Mesothelial cell of epicardium (in vitro differentiated cells): Measurements from ENCODE around the gene BATF3. TPM values are rescaled to one million over a fixed set of nuclear protein-coding genes. Genes with fewer than 3 reads are reported as not detected.

ENCODE experiments used
- DNase-seq, 2 experiments: peaks; one replicate each; pipeline ENCODE4 v3.0.0; 2021; ENCODE audit warnings: low spot score in 2 of 2; ENCODE audit not compliant: unreplicated experiment in 2 of 2
- H3K27ac Mint-ChIP-seq: 2 replicates; pipeline ENCODE4 v1.8.0; 2021; ENCODE audit warnings: mixed read lengths
- H3K27me3 Mint-ChIP-seq: 2 replicates; pipeline ENCODE4 v1.8.0; 2021; ENCODE audit warnings: low read depth, mixed read lengths
- H3K36me3 Mint-ChIP-seq: 2 replicates; pipeline ENCODE4 v1.8.0; 2021; ENCODE audit warnings: mixed read lengths
- H3K4me1 Mint-ChIP-seq: 2 replicates; pipeline ENCODE4 v1.8.0; 2021; ENCODE audit warnings: mixed read lengths
- H3K4me3 Mint-ChIP-seq: 2 replicates; pipeline ENCODE4 v1.8.0; 2021; ENCODE audit warnings: mild to moderate bottlenecking, moderate library complexity, mixed read lengths
- H3K9me3 Mint-ChIP-seq: 2 replicates; pipeline ENCODE4 v1.8.0; 2021; ENCODE audit warnings: mixed read lengths
- CTCF ChIP-seq: fragments of 200-600 bp; sonication (generic); IDR thresholded peaks from one replicate; pipeline ENCODE4 v1.5.0; 2021; ENCODE audit warnings: antibody characterized with exemption; ENCODE audit not compliant: unreplicated experiment
- total RNA-seq: library from RNA; stranded (reverse); gene quantifications from 3 replicates; pipeline ENCODE4 v1.2.1, GENCODE V29; 2021

BATF3 gene
- total RNA-seq, 1 donor from 2014 or later = 1.0 TPM

GRCh38 chr1:212686069-212686468, 13.6 kb downstream of the BATF3 start:
- H3K27me3 Mint-ChIP-seq = peaks cover 18% of the 10 kb centered on the region
- no peak for TF ChIP-seq CTCF
- no peaks in the 10 kb centered on the region for H3K9me3 Mint-ChIP-seq
- DNase-seq = no peak
- H3K4me3 Mint-ChIP-seq = no peak overlapping the region
- H3K4me1 Mint-ChIP-seq = peaks cover 1% of the 10 kb centered on the region
- H3K27ac Mint-ChIP-seq = no peak overlapping the region
- no peaks in the 10 kb centered on the region for H3K36me3 Mint-ChIP-seq

GRCh38 chr1:212685429-212685828, 14.2 kb downstream of the BATF3 start:
- Mint-ChIP-seq H3K27ac (no peak overlapping the region), H3K36me3 (no peaks in the 10 kb centered on the region)

GRCh38 chr1:212684521-212685090, 15.0 kb downstream of the BATF3 start:
- H3K9me3 Mint-ChIP-seq = no peaks in the 10 kb centered on the region
- peaks cover 11% of the 10 kb centered on the region for H3K4me1 Mint-ChIP-seq
- H3K36me3 Mint-ChIP-seq = no peaks in the 10 kb centered on the region
- H3K27ac Mint-ChIP-seq = no peak overlapping the region
- no peak for TF ChIP-seq CTCF
- no peak for DNase-seq
- no peak overlapping the region for H3K4me3 Mint-ChIP-seq
- H3K27me3 Mint-ChIP-seq = peaks cover 16% of the 10 kb centered on the region

More at GRCh38 chr1:212685429-212685828, 14.2 kb downstream of the BATF3 start:
- Mint-ChIP-seq H3K4me3 (no peak overlapping the region), H3K9me3 (no peaks in the 10 kb centered on the region), H3K4me1 (peaks cover 8% of the 10 kb centered on the region), H3K27me3 (peaks cover 16% of the 10 kb centered on the region)
- TF ChIP-seq CTCF = no peak
- DNase-seq = no peak

GRCh38 chr1:212684076-212684475, 15.6 kb downstream of the BATF3 start:
- Mint-ChIP-seq H3K27ac (no peak overlapping the region), H3K4me3 (no peak overlapping the region), H3K4me1 (peaks cover 11% of the 10 kb centered on the region), H3K36me3 (no peaks in the 10 kb centered on the region), H3K9me3 (no peaks in the 10 kb centered on the region), H3K27me3 (peaks cover 16% of the 10 kb centered on the region)
- TF ChIP-seq CTCF = no peak
- DNase-seq = no peak

- H3K36me3 Mint-ChIP-seq = no peaks in the 10 kb centered on the region
- peaks cover 11% of the 10 kb centered on the region for H3K4me1 Mint-ChIP-seq
- H3K9me3 Mint-ChIP-seq = no peaks in the 10 kb centered on the region
- TF ChIP-seq CTCF = no peak
- no peak overlapping the region for H3K4me3 Mint-ChIP-seq
- H3K27me3 Mint-ChIP-seq = peaks cover 16% of the 10 kb centered on the region
- DNase-seq = no peak
- H3K27ac Mint-ChIP-seq = no peak overlapping the region
Measured at GRCh38 chr1:212683357-212683722, 16.3 kb downstream of the BATF3 start.
